Measurements from ENCODE around the gene DSCAM. TPM values are rescaled to one million over a fixed set of nuclear protein-coding genes. Genes with fewer than 3 reads are reported as not detected.

The DSCAM gene
- total RNA-seq, 2 donors from 2014 or later = not detected

- Histone ChIP-seq H3K27me3 (no peaks in the 10 kb centered on the region), H3K36me3 (no peaks in the 10 kb centered on the region), H3K4me3 (no peak overlapping the region), H3K9me3 (no peaks in the 10 kb centered on the region), H3K27ac (no peak overlapping the region), H3K4me1 (no peaks in the 10 kb centered on the region)
- no peak for DNase-seq (ENCODE audit: low spot score)
- TF ChIP-seq, protein P1, sequence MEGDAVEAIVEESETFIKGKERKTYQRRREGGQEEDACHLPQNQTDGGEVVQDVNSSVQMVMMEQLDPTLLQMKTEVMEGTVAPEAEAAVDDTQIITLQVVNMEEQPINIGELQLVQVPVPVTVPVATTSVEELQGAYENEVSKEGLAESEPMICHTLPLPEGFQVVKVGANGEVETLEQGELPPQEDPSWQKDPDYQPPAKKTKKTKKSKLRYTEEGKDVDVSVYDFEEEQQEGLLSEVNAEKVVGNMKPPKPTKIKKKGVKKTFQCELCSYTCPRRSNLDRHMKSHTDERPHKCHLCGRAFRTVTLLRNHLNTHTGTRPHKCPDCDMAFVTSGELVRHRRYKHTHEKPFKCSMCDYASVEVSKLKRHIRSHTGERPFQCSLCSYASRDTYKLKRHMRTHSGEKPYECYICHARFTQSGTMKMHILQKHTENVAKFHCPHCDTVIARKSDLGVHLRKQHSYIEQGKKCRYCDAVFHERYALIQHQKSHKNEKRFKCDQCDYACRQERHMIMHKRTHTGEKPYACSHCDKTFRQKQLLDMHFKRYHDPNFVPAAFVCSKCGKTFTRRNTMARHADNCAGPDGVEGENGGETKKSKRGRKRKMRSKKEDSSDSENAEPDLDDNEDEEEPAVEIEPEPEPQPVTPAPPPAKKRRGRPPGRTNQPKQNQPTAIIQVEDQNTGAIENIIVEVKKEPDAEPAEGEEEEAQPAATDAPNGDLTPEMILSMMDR (IDR thresholded peaks at IDR 0.05) = no peak
Observed at GRCh38 chr21:40633048-40633447, 213.9 kb downstream of the DSCAM start.

- no peaks in the 10 kb centered on the region for H3K4me1 ChIP-seq
- no peak for DNase-seq (ENCODE audit: low spot score)
- TF ChIP-seq, protein P1 (IDR thresholded peaks at IDR 0.05) = no peak
- H3K27me3 ChIP-seq = no peaks in the 10 kb centered on the region
- H3K36me3 ChIP-seq = no peaks in the 10 kb centered on the region
- H3K4me3 ChIP-seq = no peak overlapping the region
- no peak overlapping the region for H3K27ac ChIP-seq
- no peaks in the 10 kb centered on the region for H3K9me3 ChIP-seq
Observed at GRCh38 chr21:40631211-40631610, 215.7 kb downstream of the DSCAM start.

GRCh38 chr21:40625991-40626390 lies 221.0 kb downstream of the DSCAM start:
- Histone ChIP-seq H3K4me3 (no peak overlapping the region), H3K4me1 (no peaks in the 10 kb centered on the region), H3K36me3 (no peaks in the 10 kb centered on the region), H3K9me3 (no peaks in the 10 kb centered on the region), H3K27me3 (no peaks in the 10 kb centered on the region), H3K27ac (no peak overlapping the region)
- DNase-seq (ENCODE audit: low spot score) = no peak
- TF ChIP-seq, protein P1 (IDR thresholded peaks at IDR 0.05) = no peak

DNA sequence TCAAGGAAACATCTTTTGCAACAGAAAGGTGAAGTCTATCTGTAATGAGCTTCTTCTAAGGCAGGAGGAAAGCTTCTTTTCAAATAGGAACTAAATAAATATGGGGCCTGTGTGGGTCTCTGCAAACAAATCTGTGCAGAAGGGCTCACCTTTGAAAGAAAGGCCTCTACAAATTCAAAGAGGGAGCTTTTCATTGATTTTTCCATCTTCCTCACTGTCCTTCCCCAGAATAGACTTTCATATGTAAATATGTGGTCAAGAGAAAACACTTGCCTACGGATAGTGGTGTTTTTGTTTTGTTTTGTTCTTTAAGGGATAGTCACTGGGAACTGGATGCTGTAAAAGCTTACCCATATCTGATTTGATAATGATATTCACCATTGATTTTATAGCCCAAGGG lies 223.4 kb downstream of the DSCAM start:
- TF ChIP-seq, protein P1 (IDR thresholded peaks at IDR 0.05) = no peak
- H3K9me3 ChIP-seq = no peaks in the 10 kb centered on the region
- H3K27ac ChIP-seq = no peak overlapping the region
- H3K4me1 ChIP-seq = no peaks in the 10 kb centered on the region
- no peak for DNase-seq (ENCODE audit: low spot score)
- H3K27me3 ChIP-seq = no peaks in the 10 kb centered on the region
- no peaks in the 10 kb centered on the region for H3K36me3 ChIP-seq
- H3K4me3 ChIP-seq = no peak overlapping the region

- Histone ChIP-seq H3K27me3 (no peaks in the 10 kb centered on the region), H3K36me3 (no peaks in the 10 kb centered on the region), H3K4me1 (no peaks in the 10 kb centered on the region), H3K4me3 (no peak overlapping the region), H3K27ac (no peak overlapping the region), H3K9me3 (no peaks in the 10 kb centered on the region)
- DNase-seq (ENCODE audit: low spot score) = no peak
- TF ChIP-seq, protein P1 (IDR thresholded peaks at IDR 0.05) = no peak
Observed at GRCh38 chr21:40622531-40622930, 224.4 kb downstream of the DSCAM start.

DNA sequence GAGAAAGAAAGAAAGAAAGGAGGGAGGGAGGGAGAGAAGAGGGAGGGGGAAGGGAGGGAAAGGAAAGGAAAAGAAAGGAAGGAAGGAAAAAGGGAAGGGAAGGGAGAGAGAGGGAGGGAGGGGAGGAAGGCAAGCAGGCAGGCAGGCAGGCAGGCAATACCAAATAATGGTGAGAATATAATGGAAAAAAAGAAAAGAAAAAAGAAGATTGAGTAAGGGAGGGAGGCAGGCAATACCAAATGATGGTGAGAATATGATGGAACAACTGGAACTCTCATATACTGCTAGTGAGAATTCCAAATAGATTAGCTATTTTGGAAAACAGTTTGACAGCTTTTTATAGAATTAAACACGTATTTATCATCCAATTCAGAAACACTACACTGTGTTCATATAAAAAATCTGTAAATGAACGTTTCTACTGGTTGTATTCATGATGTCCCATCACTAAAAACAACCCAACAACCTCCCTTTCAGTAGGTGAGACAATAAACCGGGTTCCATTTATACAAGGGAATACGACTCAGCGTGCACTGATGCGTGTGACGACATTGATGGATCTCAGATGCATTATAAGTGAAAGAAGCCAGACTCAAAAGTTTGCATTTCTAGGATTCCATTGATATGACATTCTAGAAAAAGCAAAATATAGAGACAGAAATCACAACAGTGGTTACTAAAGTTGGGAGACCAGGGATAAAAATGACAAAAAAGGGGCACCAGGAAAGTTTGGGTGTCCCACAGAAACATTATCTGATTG lies 226.4 kb downstream of the DSCAM start:
- H3K9me3 ChIP-seq = no peaks in the 10 kb centered on the region
- TF ChIP-seq, protein P1 (IDR thresholded peaks at IDR 0.05) = no peak
- H3K4me1 ChIP-seq = no peaks in the 10 kb centered on the region
- no peak for DNase-seq (ENCODE audit: low spot score)
- no peak overlapping the region for H3K4me3 ChIP-seq
- H3K36me3 ChIP-seq = no peaks in the 10 kb centered on the region
- H3K27me3 ChIP-seq = no peaks in the 10 kb centered on the region
- no peak overlapping the region for H3K27ac ChIP-seq

Measured in right atrium auricular region (tissue), 2 donors.